ENCODE results near the gene GRAMD1A.

Gene GRAMD1A

GRCh38 chr19:35033067-35034004, 33.2 kb downstream of the GRAMD1A start:
- no peak for TF ChIP-seq ZNF341 (tag by site-specific recombination; IDR thresholded peaks at IDR 0.05; ENCODE audit: low read depth)
- TF ChIP-seq ZNF621 (tag by site-specific recombination; IDR thresholded peaks at IDR 0.05) = no peak
- no peak for TF ChIP-seq ZNF16 (tag by site-specific recombination; IDR thresholded peaks at IDR 0.05; ENCODE audit: low read depth)
- no peak for TF ChIP-seq ZNF830 (tag by site-specific recombination; IDR thresholded peaks at IDR 0.05; ENCODE audit: low read depth)
- TF ChIP-seq EGR2 (tag by site-specific recombination; IDR thresholded peaks at IDR 0.05; ENCODE audit: low read depth) = peak; percentile 75
- no peak for TF ChIP-seq ZNF654 (tag by site-specific recombination; IDR thresholded peaks at IDR 0.05; ENCODE audit: low read depth)
- peak; percentile 77 for TF ChIP-seq ZFHX2 (tag by site-specific recombination; conservative IDR thresholded peaks at IDR 0.05)
- peaks cover 16 to 17% of the 10 kb centered on the region in 2 experiments; a peak in 2 of 3 replicates for H3K36me3 ChIP-seq (ENCODE audit: control insufficient read depth in 2 of 2, insufficient read depth in 1 of 2, low read length in 2 of 2)
- CTCF ChIA-PET = interaction anchor here (0.6 to 3.4 kb wide), 4 partner anchors 12 to 1170 kb away, joined by 4 to 29 read pairs (median 5); no protein-coding TSS in a partner anchor
- POLR2A ChIA-PET = interaction anchor here (0.7 to 1.2 kb wide), 2 partner anchors 8 to 26 kb away, joined by 3 read pairs; no protein-coding TSS in a partner anchor
- peaks cover 14% of the 10 kb centered on the region for H3K4me1 ChIP-seq (ENCODE audit: control insufficient read depth, insufficient read depth, low read length)
- no peak overlapping the region for H3K27ac ChIP-seq (ENCODE audit: extremely low read depth, low read depth, low read length)
- no peak overlapping the region for H3K4me3 ChIP-seq (ENCODE audit: low read depth, low read length)
- H3K9me3 ChIP-seq (ENCODE audit: control insufficient read depth, insufficient read depth, low read depth, low read length) = no peaks in the 10 kb centered on the region

- peaks cover 10 to 15% of the 10 kb centered on the region in 2 experiments; a peak in 2 of 3 replicates for H3K36me3 ChIP-seq (ENCODE audit: control insufficient read depth in 2 of 2, insufficient read depth in 1 of 2, low read length in 2 of 2)
- ChIA-PET POLR2A (interaction anchor here (0.7 to 1.2 kb wide), 2 partner anchors 9 to 26 kb away, joined by 3 read pairs; no protein-coding TSS in a partner anchor), CTCF (interaction anchor here (0.6 to 3.4 kb wide), 4 partner anchors 11 to 1169 kb away, joined by 4 to 29 read pairs (median 5); no protein-coding TSS in a partner anchor)
- H3K4me1 ChIP-seq (ENCODE audit: control insufficient read depth, insufficient read depth, low read length) = peaks cover 14% of the 10 kb centered on the region
- no peak for TF ChIP-seq ZNF26 (tag by site-specific recombination; IDR thresholded peaks at IDR 0.05)
- TF ChIP-seq ZIC2 (tag by site-specific recombination; IDR thresholded peaks at IDR 0.05) = peak; percentile 27; the same call in 1 of the 2 replicates
- no peak overlapping the region for H3K27ac ChIP-seq (ENCODE audit: extremely low read depth, low read depth, low read length)
- no peaks in the 10 kb centered on the region for H3K9me3 ChIP-seq (ENCODE audit: control insufficient read depth, insufficient read depth, low read depth, low read length)
- H3K4me3 ChIP-seq (ENCODE audit: low read depth, low read length) = no peak overlapping the region
Measured at GRCh38 chr19:35034005-35034502, 33.9 kb downstream of the GRAMD1A start.

GRCh38 chr19:35034588-35035382, 34.7 kb downstream of the GRAMD1A start:
- ChIA-PET CTCF (interaction anchor here (0.7 to 3.4 kb wide), 3 partner anchors 10 to 21 kb away, joined by 4 to 29 read pairs (median 4); no protein-coding TSS in a partner anchor), POLR2A (no interaction called here)
- H3K4me3 ChIP-seq (ENCODE audit: low read depth, low read length) = no peak overlapping the region
- H3K27ac ChIP-seq (ENCODE audit: extremely low read depth, low read depth, low read length) = no peak overlapping the region
- TF ChIP-seq ZBTB6 (tag by site-specific recombination; IDR thresholded peaks at IDR 0.05) = peak; percentile 65; the same call in 1 of the 2 replicates
- no peak for TF ChIP-seq ZNF473 (tag by site-specific recombination; IDR thresholded peaks at IDR 0.05)
- 0 out of 2 replicates have a peak, but pooled peaks have one; percentile 11 for TF ChIP-seq ZNF600 (tag by site-specific recombination; IDR thresholded peaks at IDR 0.05)
- TF ChIP-seq ZNF274 (IDR thresholded peaks at IDR 0.05; ENCODE audit: low read length) = no peak
- TF ChIP-seq ZNF274 (tag by site-specific recombination; IDR thresholded peaks at IDR 0.05; ENCODE audit: borderline replicate concordance) = no peak
- TF ChIP-seq ZNF146 (tag by site-specific recombination; IDR thresholded peaks at IDR 0.05) = peak; percentile 52
- peaks cover 12% of the 10 kb centered on the region for H3K4me1 ChIP-seq (ENCODE audit: control insufficient read depth, insufficient read depth, low read length)
- H3K9me3 ChIP-seq (ENCODE audit: control insufficient read depth, insufficient read depth, low read depth, low read length) = no peaks in the 10 kb centered on the region
- H3K36me3 ChIP-seq (ENCODE audit: control insufficient read depth in 2 of 2, insufficient read depth in 1 of 2, low read length in 2 of 2) = peaks cover 7 to 15% of the 10 kb centered on the region in 2 experiments; a peak in 2 of 3 replicates
